Ishikawa (cell line): ENCODE measurements around the gene NDFIP2.

Experiments
- CEBPB ChIP-seq: IDR thresholded peaks from 2 replicates; pipeline ENCODE4 v1.6.1; 2012
- CREB1 ChIP-seq: IDR thresholded peaks from 2 replicates; pipeline ENCODE4 v1.6.1; 2012; ENCODE audit warnings: low read depth
- EGR1 ChIP-seq: IDR thresholded peaks from 2 replicates; pipeline ENCODE4 v1.6.1; 2012
- EP300 ChIP-seq: IDR thresholded peaks from 2 replicates; pipeline ENCODE4 v1.6.1; 2012; ENCODE audit warnings: borderline replicate concordance
- FOXM1 ChIP-seq: IDR thresholded peaks from 2 replicates; pipeline ENCODE4 v1.6.1; 2012; ENCODE audit warnings: low read depth, borderline replicate concordance
- MAX ChIP-seq: IDR thresholded peaks from 2 replicates; pipeline ENCODE4 v1.6.1; 2012
- NFIC ChIP-seq: IDR thresholded peaks from 2 replicates; pipeline ENCODE4 v1.6.1; 2012
- RAD21 ChIP-seq: IDR thresholded peaks from 2 replicates; pipeline ENCODE4 v1.6.1; 2012; ENCODE audit warnings: low read depth
- TAF1 ChIP-seq: IDR thresholded peaks from 2 replicates; pipeline ENCODE4 v1.6.1; 2012; ENCODE audit warnings: low read depth, mild to moderate bottlenecking
- TCF12 ChIP-seq: IDR thresholded peaks from 2 replicates; pipeline ENCODE4 v1.6.1; 2012; ENCODE audit warnings: low read depth
- TEAD4 ChIP-seq: IDR thresholded peaks from 2 replicates; pipeline ENCODE4 v1.6.1; 2012
- USF1 ChIP-seq: IDR thresholded peaks from 2 replicates; pipeline ENCODE4 v1.6.1; 2012
- YY1 ChIP-seq: IDR thresholded peaks from 2 replicates; pipeline ENCODE4 v1.6.1; 2012; ENCODE audit warnings: low read depth
- ZBTB7A ChIP-seq: IDR thresholded peaks from 2 replicates; pipeline ENCODE4 v1.6.1; 2012; ENCODE audit warnings: low read depth
- TF ChIP-seq, protein P1 (sequence below): IDR thresholded peaks from 2 replicates; pipeline ENCODE4 v1.6.1; 2012; ENCODE audit warnings: low read depth, mild to moderate bottlenecking

Gene NDFIP2

DNA sequence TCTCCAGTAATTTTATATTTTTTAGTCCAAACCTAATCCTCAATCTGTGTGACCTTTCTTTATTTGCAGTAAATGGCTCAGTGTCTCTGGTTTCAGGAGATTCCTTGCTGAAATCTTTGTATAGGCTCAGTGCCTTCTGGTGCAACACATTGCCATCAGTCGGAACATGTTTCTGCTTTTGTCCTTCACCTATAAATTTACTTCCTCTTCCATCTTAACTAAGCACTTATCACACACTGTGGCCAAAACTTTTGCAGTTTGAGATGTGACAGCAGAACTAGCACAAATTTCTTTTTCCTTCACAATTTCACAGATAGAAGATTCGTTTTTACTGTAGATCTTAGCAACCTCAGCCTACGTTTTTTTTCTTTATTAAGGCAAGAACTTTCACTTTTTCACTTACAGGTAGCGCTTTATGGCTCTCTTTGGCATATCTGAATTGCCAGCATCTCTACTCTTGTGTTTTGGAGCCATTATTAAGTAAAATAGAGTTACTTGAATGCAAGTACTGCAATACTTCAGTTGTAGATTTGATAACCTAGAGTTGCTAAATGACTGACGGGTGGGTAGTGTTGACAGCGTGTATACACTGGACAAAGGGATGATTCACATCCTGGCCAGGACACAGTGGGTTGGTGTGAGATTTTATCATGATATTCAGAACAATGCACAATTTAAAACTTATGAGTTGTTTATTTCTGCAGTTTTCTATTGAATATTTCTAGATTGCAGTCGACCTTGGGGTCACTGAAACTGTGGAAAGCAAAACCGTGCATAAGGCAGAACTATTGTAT, 44.3 kb downstream of the NDFIP2 start:
- TF ChIP-seq USF1 (no peak), NFIC (no peak), MAX (no peak), YY1 (no peak), ZBTB7A (no peak), CREB1 (no peak), TAF1 (no peak), CEBPB (no peak), EGR1 (no peak), TCF12 (no peak), TEAD4 (no peak), RAD21 (no peak), EP300 (no peak), FOXM1 (no peak)
- TF ChIP-seq, protein P1, sequence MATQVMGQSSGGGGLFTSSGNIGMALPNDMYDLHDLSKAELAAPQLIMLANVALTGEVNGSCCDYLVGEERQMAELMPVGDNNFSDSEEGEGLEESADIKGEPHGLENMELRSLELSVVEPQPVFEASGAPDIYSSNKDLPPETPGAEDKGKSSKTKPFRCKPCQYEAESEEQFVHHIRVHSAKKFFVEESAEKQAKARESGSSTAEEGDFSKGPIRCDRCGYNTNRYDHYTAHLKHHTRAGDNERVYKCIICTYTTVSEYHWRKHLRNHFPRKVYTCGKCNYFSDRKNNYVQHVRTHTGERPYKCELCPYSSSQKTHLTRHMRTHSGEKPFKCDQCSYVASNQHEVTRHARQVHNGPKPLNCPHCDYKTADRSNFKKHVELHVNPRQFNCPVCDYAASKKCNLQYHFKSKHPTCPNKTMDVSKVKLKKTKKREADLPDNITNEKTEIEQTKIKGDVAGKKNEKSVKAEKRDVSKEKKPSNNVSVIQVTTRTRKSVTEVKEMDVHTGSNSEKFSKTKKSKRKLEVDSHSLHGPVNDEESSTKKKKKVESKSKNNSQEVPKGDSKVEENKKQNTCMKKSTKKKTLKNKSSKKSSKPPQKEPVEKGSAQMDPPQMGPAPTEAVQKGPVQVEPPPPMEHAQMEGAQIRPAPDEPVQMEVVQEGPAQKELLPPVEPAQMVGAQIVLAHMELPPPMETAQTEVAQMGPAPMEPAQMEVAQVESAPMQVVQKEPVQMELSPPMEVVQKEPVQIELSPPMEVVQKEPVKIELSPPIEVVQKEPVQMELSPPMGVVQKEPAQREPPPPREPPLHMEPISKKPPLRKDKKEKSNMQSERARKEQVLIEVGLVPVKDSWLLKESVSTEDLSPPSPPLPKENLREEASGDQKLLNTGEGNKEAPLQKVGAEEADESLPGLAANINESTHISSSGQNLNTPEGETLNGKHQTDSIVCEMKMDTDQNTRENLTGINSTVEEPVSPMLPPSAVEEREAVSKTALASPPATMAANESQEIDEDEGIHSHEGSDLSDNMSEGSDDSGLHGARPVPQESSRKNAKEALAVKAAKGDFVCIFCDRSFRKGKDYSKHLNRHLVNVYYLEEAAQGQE: no peak

DNA sequence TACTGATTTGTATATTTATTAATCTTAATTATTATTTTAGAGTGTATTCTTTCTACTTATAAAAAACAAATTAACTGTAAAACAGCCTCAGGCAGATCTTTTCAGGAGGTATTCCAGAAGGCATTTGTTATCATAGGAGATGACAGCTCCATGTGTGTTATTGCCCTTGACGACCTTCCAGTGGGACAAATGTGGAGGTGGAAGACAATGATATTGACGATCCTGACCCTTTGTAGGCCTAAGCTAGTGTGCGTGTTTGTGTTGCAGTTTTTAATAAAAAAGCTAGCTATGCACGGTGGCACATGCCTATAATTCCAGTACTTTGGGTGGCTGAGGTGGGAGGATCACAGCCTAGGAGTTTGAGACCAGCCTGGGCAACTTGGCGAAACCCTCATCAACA, 46.7 kb downstream of the NDFIP2 start:
- TF ChIP-seq YY1 (no peak), MAX (no peak), CEBPB (no peak)

DNA sequence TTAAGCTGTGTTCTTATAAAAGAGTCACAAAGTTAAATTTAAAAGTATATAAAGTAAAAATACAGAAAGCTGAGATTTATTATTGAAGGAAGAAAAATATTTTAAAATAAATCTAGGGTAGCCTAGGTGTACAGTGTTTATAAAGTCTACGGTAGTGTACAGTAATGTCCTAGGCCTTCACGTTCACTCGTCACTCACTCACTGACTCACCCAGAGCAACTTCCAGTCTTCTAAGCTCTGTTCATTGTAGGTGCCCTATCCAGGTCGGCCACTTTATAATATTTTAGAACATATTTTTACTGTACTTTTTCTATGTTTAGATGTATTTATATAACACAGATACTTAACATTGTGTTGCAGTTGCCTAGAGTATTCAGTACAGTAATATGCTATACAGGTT, 47.4 kb downstream of the NDFIP2 start:
- TF ChIP-seq, protein P1: no peak
- TF ChIP-seq TCF12 (no peak), ZBTB7A (no peak), TAF1 (no peak), EGR1 (no peak), TEAD4 (no peak), EP300 (no peak), YY1 (no peak)

DNA sequence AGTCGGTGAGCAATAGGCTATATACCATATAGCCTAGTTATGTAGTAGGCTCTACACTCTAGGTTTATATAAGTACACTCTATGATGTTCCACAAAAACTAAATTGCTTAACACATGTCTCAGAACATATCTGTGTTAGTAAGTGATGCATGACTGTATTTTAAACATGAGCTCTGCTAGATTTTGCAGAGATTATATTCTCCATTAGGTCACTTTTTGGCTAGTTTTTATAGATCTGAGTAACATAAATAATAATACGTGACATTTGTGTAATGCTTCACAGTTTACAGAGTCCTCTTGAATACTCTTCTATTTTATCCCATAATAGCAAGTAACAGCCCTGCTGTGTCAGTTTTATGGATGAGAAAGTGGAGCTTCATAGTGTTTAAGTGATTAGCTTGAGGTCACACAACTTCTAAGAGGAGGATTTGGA, 47.8 kb downstream of the NDFIP2 start:
- no peak for TF ChIP-seq FOXM1
- TF ChIP-seq, protein P1: no peak
- TF ChIP-seq EGR1: no peak
- TF ChIP-seq TCF12: no peak
- TF ChIP-seq EP300: no peak
- TF ChIP-seq TEAD4: no peak
- no peak for TF ChIP-seq CREB1
- TF ChIP-seq MAX: no peak
- no peak for TF ChIP-seq CEBPB
- TF ChIP-seq ZBTB7A: no peak
- no peak for TF ChIP-seq RAD21
- no peak for TF ChIP-seq TAF1
- no peak for TF ChIP-seq YY1
- no peak for TF ChIP-seq USF1
- TF ChIP-seq NFIC: no peak
